ENCODE data around the gene SCT.

GRCh38 chr11:579830-580601 is 47.0 kb downstream of the SCT start:
- TF ChIP-seq POLR2A (IDR thresholded peaks at IDR 0.05) (no peak), CTCF (IDR thresholded peaks at IDR 0.05) (no peak)

Measured in Peyer's patch (tissue), 4 donors.